ENCODE measurements around the gene ETFA.
A peak's percentile ranks its signal among the peaks of the same experiment; 100 is the strongest.

The ETFA gene

DNA sequence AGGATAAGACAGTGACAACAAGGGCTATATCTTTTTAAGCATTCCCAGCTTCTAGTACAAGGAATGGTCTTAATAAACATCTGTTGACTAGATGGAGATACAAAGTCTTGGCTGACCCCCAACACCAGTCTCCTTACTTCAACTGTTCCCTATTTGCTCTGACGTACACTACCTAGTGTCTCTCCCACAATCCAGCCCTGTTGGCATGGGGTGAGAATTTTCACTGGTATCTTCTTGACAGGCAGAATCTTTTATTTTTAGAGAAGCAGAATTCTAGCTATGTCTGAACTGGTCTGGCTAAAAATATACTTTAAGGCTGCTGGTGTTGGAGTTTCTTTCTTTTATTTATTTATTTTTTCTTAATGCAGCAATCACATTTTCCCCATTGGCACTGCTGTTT, 82.0 kb downstream of the ETFA start:
- TF ChIP-seq, protein P1, sequence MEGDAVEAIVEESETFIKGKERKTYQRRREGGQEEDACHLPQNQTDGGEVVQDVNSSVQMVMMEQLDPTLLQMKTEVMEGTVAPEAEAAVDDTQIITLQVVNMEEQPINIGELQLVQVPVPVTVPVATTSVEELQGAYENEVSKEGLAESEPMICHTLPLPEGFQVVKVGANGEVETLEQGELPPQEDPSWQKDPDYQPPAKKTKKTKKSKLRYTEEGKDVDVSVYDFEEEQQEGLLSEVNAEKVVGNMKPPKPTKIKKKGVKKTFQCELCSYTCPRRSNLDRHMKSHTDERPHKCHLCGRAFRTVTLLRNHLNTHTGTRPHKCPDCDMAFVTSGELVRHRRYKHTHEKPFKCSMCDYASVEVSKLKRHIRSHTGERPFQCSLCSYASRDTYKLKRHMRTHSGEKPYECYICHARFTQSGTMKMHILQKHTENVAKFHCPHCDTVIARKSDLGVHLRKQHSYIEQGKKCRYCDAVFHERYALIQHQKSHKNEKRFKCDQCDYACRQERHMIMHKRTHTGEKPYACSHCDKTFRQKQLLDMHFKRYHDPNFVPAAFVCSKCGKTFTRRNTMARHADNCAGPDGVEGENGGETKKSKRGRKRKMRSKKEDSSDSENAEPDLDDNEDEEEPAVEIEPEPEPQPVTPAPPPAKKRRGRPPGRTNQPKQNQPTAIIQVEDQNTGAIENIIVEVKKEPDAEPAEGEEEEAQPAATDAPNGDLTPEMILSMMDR (IDR thresholded peaks at IDR 0.05; ENCODE audit: insufficient read depth, low read length, missing control alignments): no peak
- CTCF ChIA-PET: interaction anchor here (1.0 to 2.1 kb wide), 3 partner anchors 10 to 101 kb away, joined by 3 to 5 read pairs (median 4); no protein-coding TSS in a partner anchor
- H3K4me3 ChIP-seq (ENCODE audit: low read depth, low read length): no peak overlapping the region
- DNase-seq (ENCODE audit: low read depth, low spot score): no peak
- POLR2A ChIA-PET: no interaction called here

DNA sequence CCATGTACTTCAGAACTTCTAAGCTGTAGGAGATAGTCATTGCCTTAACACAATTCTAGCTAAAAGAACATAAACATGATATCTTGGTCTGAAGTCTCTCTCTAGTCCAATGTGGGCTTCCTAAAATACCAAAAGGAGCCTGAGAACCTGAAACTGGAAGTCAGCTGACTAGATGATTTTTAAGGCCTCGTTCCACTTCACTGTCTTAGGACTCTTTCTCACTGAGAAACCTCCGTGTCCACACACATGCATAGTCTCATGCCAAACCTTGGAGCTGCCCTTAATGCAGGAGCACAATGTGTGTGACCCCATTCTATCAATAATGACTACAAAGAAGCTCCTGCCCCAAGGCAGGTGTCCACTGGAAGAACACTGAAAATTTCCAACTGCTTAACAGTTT, 87.7 kb downstream of the ETFA start:
- CTCF ChIA-PET: interaction anchor here (1.0 to 3.1 kb wide), 3 partner anchors 10 to 32 kb away, joined by 4 to 16 read pairs (median 4); no protein-coding TSS in a partner anchor
- POLR2A ChIA-PET: no interaction called here
- H3K4me3 ChIP-seq (ENCODE audit: low read depth, low read length): no peak overlapping the region
- no peak for DNase-seq (ENCODE audit: low read depth, low spot score)
- TF ChIP-seq, protein P1 (IDR thresholded peaks at IDR 0.05; ENCODE audit: insufficient read depth, low read length, missing control alignments): no peak

DNA sequence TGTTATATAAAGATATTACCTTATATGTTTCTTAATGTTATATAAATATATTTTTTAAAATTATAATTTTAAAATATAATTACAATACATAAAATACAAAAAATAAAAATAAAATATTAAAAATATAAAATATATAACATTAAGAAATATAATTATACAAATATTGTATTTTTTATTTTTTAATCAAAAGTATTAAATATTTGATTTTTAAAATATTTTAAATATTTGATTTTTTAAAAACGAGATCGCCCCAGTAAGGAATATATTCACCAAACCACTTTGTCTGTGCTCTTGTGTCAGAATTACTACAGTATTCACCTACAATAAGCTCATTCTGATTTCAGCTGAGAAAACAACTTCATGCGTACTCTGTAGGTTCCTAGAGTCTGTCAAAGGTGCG, 89.1 kb downstream of the ETFA start:
- ChIA-PET CTCF (interaction anchor here (0.9 to 1.6 kb wide), 3 partner anchors 12 to 16 kb away, joined by 3 to 6 read pairs (median 4); no protein-coding TSS in a partner anchor), POLR2A (no interaction called here)
- no peak overlapping the region for H3K4me3 ChIP-seq (ENCODE audit: low read depth, low read length)
- DNase-seq (ENCODE audit: low read depth, low spot score): no peak
- TF ChIP-seq, protein P1 (IDR thresholded peaks at IDR 0.05; ENCODE audit: insufficient read depth, low read length, missing control alignments): no peak

DNA sequence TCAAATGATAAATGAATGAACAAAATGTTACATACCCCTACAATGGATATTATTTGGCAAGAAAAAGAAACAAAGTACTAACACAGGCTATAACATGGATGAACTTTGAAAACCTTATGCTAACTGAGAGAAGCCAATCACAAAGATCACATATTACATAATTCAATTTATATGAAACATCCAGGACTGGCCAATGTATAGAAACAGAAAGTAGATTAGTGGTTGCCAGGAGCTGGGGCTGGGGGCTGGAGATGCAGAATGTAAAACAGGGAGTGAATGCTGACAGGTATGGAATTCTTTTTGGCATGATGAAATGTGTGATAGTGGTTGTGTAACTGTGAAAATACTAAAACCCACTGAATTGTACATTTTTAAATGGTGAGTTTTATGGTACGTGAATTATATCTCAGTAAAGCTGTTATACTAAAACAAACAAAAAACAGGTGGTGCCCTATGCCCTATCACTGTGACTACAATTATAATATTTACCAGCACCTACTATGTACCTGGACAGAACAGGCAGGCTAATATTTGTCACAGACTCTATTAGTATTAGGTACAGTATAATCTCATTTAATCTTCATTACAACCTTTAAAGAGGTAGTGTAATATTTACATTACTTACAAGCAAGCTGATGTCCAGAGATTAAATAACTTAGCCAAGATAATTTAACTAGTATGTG, 90.0 kb downstream of the ETFA start:
- POLR2A ChIA-PET: no interaction called here

DNA sequence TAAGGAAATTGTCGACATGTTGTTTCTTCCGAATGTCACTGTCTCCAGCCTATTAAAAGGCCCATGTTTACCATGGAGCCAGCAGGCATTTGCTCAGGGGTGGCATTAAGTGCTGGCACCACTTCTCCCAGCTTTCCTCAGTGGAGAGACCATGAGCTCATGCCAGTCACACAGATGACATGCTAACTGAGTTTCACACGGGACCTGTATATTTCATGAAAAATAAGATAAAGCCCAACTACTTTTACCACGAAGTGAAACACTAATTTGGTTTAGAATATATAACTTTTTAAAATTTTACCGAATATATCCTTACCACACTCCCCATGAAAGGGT, 93.4 kb downstream of the ETFA start:
- DNase-seq (ENCODE audit: low read depth, low spot score): no peak
- H3K4me3 ChIP-seq (ENCODE audit: low read depth, low read length): no peak overlapping the region
- ChIA-PET POLR2A (no interaction called here), CTCF (interaction anchor here (1.2 to 2.7 kb wide), 3 partner anchors 8 to 27 kb away, joined by 3 to 14 read pairs (median 3); no protein-coding TSS in a partner anchor)
- TF ChIP-seq, protein P1 (IDR thresholded peaks at IDR 0.05; ENCODE audit: insufficient read depth, low read length, missing control alignments): no peak

More for the DNA sequence above, 90.0 kb downstream of the ETFA start:
- no peak for DNase-seq (ENCODE audit: low read depth, low spot score)
- CTCF ChIA-PET: interaction anchor here (0.9 to 1.6 kb wide), 3 partner anchors 13 to 15 kb away, joined by 3 to 6 read pairs (median 4); no protein-coding TSS in a partner anchor
- H3K4me3 ChIP-seq (ENCODE audit: low read depth, low read length): no peak overlapping the region
- TF ChIP-seq, protein P1 (IDR thresholded peaks at IDR 0.05; ENCODE audit: insufficient read depth, low read length, missing control alignments): no peak

DNA sequence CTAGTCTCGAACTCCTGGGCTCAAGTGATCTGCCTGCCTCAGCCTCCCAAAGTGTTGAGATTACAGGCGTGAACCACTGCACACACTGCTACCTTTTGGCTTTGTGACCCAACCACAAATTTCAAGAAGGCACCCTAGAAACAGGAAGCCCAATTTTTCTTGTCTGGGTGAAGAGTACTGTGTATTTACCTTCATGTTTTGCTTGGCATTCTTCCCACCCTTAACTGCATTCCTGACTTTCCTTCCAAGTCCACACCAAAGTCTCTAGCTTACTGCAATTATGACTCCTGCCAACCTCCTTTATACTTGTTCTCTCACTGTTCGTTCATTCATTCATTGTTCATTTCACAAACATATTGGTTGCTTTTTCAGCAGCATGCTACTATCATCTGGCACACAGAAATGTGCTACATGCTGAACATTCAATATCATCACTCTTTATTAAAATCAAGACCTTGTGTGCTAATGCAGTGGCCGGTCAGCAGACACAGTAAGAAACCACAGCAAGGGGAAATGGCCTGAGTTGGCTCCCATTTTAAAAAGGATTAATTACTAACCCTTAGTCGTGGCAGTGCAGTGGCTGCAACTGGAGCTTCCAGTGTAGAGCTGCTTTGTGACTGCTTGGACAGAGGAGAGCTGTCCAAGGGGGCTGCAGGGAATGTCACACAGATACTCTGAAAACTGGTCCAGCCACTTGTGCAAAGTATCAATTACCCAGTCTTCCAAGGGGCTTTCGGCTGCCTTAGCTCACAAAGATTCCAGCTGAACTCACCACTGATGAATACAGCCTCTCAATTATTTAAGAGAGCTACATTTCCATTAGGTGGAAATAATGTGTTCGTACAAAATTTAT, 94.0 kb downstream of the ETFA start:
- no peak overlapping the region for H3K4me3 ChIP-seq (ENCODE audit: low read depth, low read length)
- POLR2A ChIA-PET: no interaction called here
- peak; percentile 3 for DNase-seq (ENCODE audit: low read depth, low spot score)
- CTCF ChIA-PET: interaction anchor here (1.2 to 2.7 kb wide), 3 partner anchors 9 to 27 kb away, joined by 3 to 14 read pairs (median 3); no protein-coding TSS in a partner anchor
- TF ChIP-seq, protein P1 (IDR thresholded peaks at IDR 0.05; ENCODE audit: insufficient read depth, low read length, missing control alignments): no peak
